Endodermal cell (in vitro differentiated cells): ENCODE results near the gene IGLL5. TPM values are rescaled to one million over a fixed set of nuclear protein-coding genes. Genes with fewer than 3 reads are reported as not detected.

ENCODE experiments used
- DNase-seq: peaks from one replicate; pipeline ENCODE4 v3.0.0-alpha.2; 2017
- H3K27ac ChIP-seq: 2 replicates; pipeline ENCODE4 v1.5.1; 2013; ENCODE audit warnings: mild to moderate bottlenecking, low read depth, low read length, moderate library complexity
- H3K27me3 ChIP-seq: 2 replicates; pipeline ENCODE4 v1.6.1; 2013; ENCODE audit warnings: mild to moderate bottlenecking, low read length, moderate library complexity; ENCODE audit not compliant: insufficient read depth, control insufficient read depth, poor library complexity, severe bottlenecking
- H3K36me3 ChIP-seq: 2 replicates; pipeline ENCODE4 v1.7.0; 2013; ENCODE audit warnings: mild to moderate bottlenecking, low read length, moderate library complexity; ENCODE audit not compliant: control insufficient read depth, insufficient read depth
- H3K4me1 ChIP-seq: one replicate; pipeline ENCODE4 v1.7.0; 2013; ENCODE audit warnings: low read length; ENCODE audit not compliant: control insufficient read depth, insufficient read depth
- H3K4me3 ChIP-seq: 2 replicates; pipeline ENCODE4 v1.5.1; 2013; ENCODE audit warnings: mild to moderate bottlenecking, low read length, moderate library complexity
- H3K9ac ChIP-seq: 2 replicates; pipeline ENCODE4 v1.6.1; 2013; ENCODE audit warnings: mild to moderate bottlenecking, low read length, moderate library complexity; ENCODE audit not compliant: poor library complexity, severe bottlenecking; ENCODE audit errors: extremely low read depth
- H3K9me3 ChIP-seq: 2 replicates; pipeline ENCODE4 v1.6.1; 2013; ENCODE audit warnings: mild to moderate bottlenecking, low read length, moderate library complexity; ENCODE audit not compliant: control insufficient read depth
- H3K27ac Mint-ChIP-seq: 2 replicates; pipeline ENCODE4 v1.8.0; 2020; ENCODE audit warnings: mixed read lengths
- H3K27me3 Mint-ChIP-seq: 2 replicates; pipeline ENCODE4 v1.8.0; 2021; ENCODE audit warnings: mild to moderate bottlenecking, mixed read lengths; ENCODE audit not compliant: insufficient read depth
- H3K36me3 Mint-ChIP-seq: 2 replicates; pipeline ENCODE4 v1.8.0; 2020; ENCODE audit warnings: low read depth, mixed read lengths
- H3K4me1 Mint-ChIP-seq: 2 replicates; pipeline ENCODE4 v1.8.0; 2020; ENCODE audit warnings: mixed read lengths
- H3K4me3 Mint-ChIP-seq: 2 replicates; pipeline ENCODE4 v1.8.0; 2020; ENCODE audit warnings: mild to moderate bottlenecking, moderate library complexity, mixed read lengths
- H3K9me3 Mint-ChIP-seq: 2 replicates; pipeline ENCODE4 v1.8.0; 2020; ENCODE audit warnings: mild to moderate bottlenecking, mixed read lengths
- CTCF ChIP-seq: fragments of 200-600 bp; sonication (generic); conservative IDR thresholded peaks from 2 replicates; pipeline ENCODE4 v1.5.0; 2021; ENCODE audit warnings: antibody characterized with exemption, mild to moderate bottlenecking
- WGBS, 2 experiments: methylation state at CpG; one replicate each; pipeline versions ENCODE4 v1.1.5 to v1.1.7; 2013; ENCODE audit warnings: missing lambda C conversion rate in 2 of 2, mixed read lengths in 1 of 2; ENCODE audit not compliant: insufficient coverage in 1 of 2, insufficient read length in 1 of 2; 5-methylcytosine and 5-hydroxymethylcytosine counted together
- total RNA-seq, 2 donors: library from RNA; stranded (reverse); fragmentation: NEBNext Ultra II Directional in 1 of 2; extraction: Animal tissue kit (Norgen Biotek cat#: 25700) in 1 of 2; gene quantifications; 2 replicates in 1 of 2; 3 replicates in 1 of 2; pipeline ENCODE4 v1.2.1, GENCODE V29; 2021

IGLL5 gene
- total RNA-seq, 2 donors from 2014 or later, result not detected

- H3K27ac ChIP-seq, result no peak overlapping the region
- no peaks in the 10 kb centered on the region for H3K9me3 ChIP-seq
- Mint-ChIP-seq H3K9me3 (no peaks in the 10 kb centered on the region), H3K27me3 (peaks cover 23% of the 10 kb centered on the region), H3K4me3 (no peak overlapping the region), H3K36me3 (no peaks in the 10 kb centered on the region), H3K4me1 (peaks cover 3% of the 10 kb centered on the region), H3K27ac (no peak overlapping the region)
- 68 to 88% methylated on average over 4 to 9 of the region's 9 CpGs for WGBS, 2 experiments
- H3K36me3 ChIP-seq, result no peaks in the 10 kb centered on the region
- no peak overlapping the region for H3K4me3 ChIP-seq
- H3K4me1 ChIP-seq, result no peaks in the 10 kb centered on the region
- no peak for TF ChIP-seq CTCF
- H3K27me3 ChIP-seq, result peaks cover 22% of the 10 kb centered on the region
- no peak overlapping the region for H3K9ac ChIP-seq
- DNase-seq, result peak; percentile 23
These were observed 7.0 kb upstream of the IGLL5 start for GRCh38 chr22:22880645-22881044.

GRCh38 chr22:22881116-22882000 is 6.3 kb upstream of the IGLL5 start:
- Mint-ChIP-seq H3K27ac (no peak overlapping the region), H3K4me1 (no peaks in the 10 kb centered on the region)

GRCh38 chr22:22882033-22882717 is 5.4 kb upstream of the IGLL5 start:
- Mint-ChIP-seq H3K9me3 (no peaks in the 10 kb centered on the region), H3K27me3 (peaks cover 36% of the 10 kb centered on the region), H3K27ac (no peak overlapping the region), H3K4me1 (no peaks in the 10 kb centered on the region), H3K4me3 (no peak overlapping the region), H3K36me3 (no peaks in the 10 kb centered on the region)
- Histone ChIP-seq H3K27ac (no peak overlapping the region), H3K9ac (no peak overlapping the region), H3K36me3 (no peaks in the 10 kb centered on the region), H3K27me3 (peaks cover 30% of the 10 kb centered on the region), H3K4me3 (no peak overlapping the region), H3K4me1 (no peaks in the 10 kb centered on the region), H3K9me3 (no peaks in the 10 kb centered on the region)
- DNase-seq, result peak; percentile 55
- TF ChIP-seq CTCF, result no peak
- 88% methylated on average over 3 to 6 of the region's 6 CpGs for WGBS, 2 experiments

More at GRCh38 chr22:22881116-22882000, 6.3 kb upstream of the IGLL5 start:
- no peak for TF ChIP-seq CTCF
- Mint-ChIP-seq H3K36me3 (no peaks in the 10 kb centered on the region), H3K4me3 (no peak overlapping the region), H3K27me3 (peaks cover 28% of the 10 kb centered on the region), H3K9me3 (no peaks in the 10 kb centered on the region)
- Histone ChIP-seq H3K4me3 (no peak overlapping the region), H3K27ac (no peak overlapping the region), H3K9ac (no peak overlapping the region), H3K36me3 (no peaks in the 10 kb centered on the region), H3K9me3 (no peaks in the 10 kb centered on the region), H3K4me1 (no peaks in the 10 kb centered on the region), H3K27me3 (peaks cover 25% of the 10 kb centered on the region)
- WGBS, 2 experiments, result 84 to 88% methylated on average over 5 to 10 of the region's 10 CpGs
- peak; percentile 32 for DNase-seq
